Measurements from ENCODE around the gene MICA.
"Not testable (repeated sequence)": the region's sequence is repeated elsewhere in the genome, so short reads cannot be mapped to it uniquely, and the experiment has no call there.

The MICA gene

DNA sequence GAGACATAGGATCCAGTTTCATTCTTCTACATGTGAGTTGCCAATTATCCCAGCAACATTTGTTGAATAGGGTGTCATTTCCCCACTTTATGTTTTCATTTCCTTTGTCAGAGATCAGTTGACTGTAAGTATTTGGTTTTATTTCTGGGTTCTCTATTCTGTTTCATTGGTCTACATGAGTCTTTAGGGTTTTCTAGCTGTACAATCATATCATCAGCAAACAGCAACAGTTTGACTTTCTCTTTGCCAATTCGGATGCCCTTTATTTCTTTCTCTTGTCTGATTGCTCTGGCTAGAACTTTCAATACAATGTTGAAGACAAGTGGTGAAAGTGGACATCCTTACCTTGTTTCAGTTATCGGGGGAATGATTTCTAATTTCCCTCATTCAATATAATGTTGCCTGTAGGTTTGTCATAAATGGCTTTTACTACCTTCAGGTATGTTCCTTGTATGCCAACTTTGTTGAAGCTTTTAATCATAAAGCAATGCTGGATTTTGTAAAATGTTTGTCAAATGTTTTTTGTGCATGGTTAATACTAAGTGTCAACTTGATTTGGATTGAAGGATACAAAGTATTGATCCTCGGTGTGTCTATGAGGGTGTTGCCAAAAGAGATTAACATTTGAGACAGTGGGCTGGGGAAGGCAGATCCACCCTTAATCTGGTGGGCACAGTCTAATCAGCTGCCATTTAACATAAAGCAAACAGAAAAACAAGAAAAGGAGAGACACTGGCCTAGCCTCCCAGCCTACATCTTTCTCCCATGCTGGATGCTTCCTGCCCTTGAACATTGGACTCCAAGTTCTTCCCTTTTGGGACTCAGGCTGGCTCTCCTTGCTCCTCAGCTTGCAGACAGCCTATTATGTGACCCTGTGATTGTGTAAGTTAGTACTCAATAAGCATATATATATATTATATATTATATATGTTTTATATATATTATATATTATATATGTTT lies 23.3 kb downstream of the MICA start:
- Histone ChIP-seq H3K4me3 (ENCODE audit: low read length) (no peak overlapping the region), H3K27me3 (ENCODE audit: control insufficient read depth, insufficient read depth, low read length) (no peaks in the 10 kb centered on the region), H3K27ac (ENCODE audit: low read length) (no peak overlapping the region), H3K9me3 (ENCODE audit: control insufficient read depth, insufficient read depth, low read length) (no peaks in the 10 kb centered on the region; the same call in 1 of the 2 replicates), H3K36me3 (ENCODE audit: control insufficient read depth, insufficient read depth, low read length) (no peaks in the 10 kb centered on the region), H3K4me1 (ENCODE audit: control insufficient read depth, insufficient read depth, low read length) (no peaks in the 10 kb centered on the region)
- no CpG with 5 or more reads among the region's 3 CpGs for WGBS (ENCODE audit: insufficient coverage, insufficient read length)
- DNase-seq (ENCODE audit: low read depth, low spot score): no peak

DNA sequence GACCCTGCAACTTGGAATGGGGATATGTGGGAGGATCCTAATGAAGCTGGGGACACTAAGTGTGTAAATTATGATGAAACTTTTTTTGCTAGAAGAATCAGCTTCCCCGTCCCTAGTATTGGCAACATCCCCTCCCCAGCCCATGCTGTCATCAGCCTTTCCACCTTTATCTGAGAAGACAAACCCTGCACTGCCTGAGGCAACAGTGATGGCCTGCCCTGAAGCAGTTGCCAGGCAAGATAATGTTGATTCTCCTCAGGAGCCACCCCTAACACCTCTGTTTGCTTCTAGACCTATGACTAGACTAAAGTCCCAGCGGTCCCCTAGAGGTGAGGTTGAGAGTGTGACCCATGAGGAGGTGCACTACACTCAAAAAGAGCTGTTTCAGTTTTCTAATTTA lies 27.1 kb downstream of the MICA start:
- no peak overlapping the region for H3K27ac ChIP-seq (ENCODE audit: low read length)
- no peaks in the 10 kb centered on the region for H3K27me3 ChIP-seq (ENCODE audit: control insufficient read depth, insufficient read depth, low read length)
- H3K4me1 ChIP-seq (ENCODE audit: control insufficient read depth, insufficient read depth, low read length): no peaks in the 10 kb centered on the region
- no peaks in the 10 kb centered on the region; the same call in 1 of the 2 replicates for H3K9me3 ChIP-seq (ENCODE audit: control insufficient read depth, insufficient read depth, low read length)
- H3K36me3 ChIP-seq (ENCODE audit: control insufficient read depth, insufficient read depth, low read length): no peaks in the 10 kb centered on the region
- no CpG with 5 or more reads among the region's 2 CpGs for WGBS (ENCODE audit: insufficient coverage, insufficient read length)
- DNase-seq (ENCODE audit: low read depth, low spot score): no peak
- H3K4me3 ChIP-seq (ENCODE audit: low read length): no peak overlapping the region

DNA sequence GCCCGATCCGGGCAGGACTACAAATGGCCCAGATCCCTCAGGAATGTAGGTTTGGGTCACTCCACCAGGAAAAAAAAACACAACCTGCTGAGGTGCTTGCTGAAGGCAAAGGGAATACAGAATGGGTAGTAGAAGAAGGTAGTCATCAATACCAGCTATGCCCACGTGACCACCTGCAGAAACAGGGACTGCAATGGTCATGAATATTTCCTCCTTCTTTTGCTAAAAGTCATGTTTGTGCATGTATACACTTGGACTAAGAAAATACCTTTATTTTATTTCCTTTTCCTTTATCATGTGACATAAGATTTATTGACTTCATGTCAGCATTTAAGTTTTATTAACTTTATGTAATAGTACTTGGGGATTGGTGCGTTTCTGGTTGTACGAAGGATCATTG lies 31.7 kb downstream of the MICA start:
- not testable (repeated sequence) for DNase-seq (ENCODE audit: low read depth, low spot score); H3K36me3 ChIP-seq (ENCODE audit: control insufficient read depth, insufficient read depth, low read length); H3K4me3 ChIP-seq (ENCODE audit: low read length); H3K27me3 ChIP-seq (ENCODE audit: control insufficient read depth, insufficient read depth, low read length); H3K27ac ChIP-seq (ENCODE audit: low read length); H3K4me1 ChIP-seq (ENCODE audit: control insufficient read depth, insufficient read depth, low read length); H3K9me3 ChIP-seq (ENCODE audit: control insufficient read depth, insufficient read depth, low read length)
- no CpG with 5 or more reads among the region's 5 CpGs for WGBS (ENCODE audit: insufficient coverage, insufficient read length)

DNA sequence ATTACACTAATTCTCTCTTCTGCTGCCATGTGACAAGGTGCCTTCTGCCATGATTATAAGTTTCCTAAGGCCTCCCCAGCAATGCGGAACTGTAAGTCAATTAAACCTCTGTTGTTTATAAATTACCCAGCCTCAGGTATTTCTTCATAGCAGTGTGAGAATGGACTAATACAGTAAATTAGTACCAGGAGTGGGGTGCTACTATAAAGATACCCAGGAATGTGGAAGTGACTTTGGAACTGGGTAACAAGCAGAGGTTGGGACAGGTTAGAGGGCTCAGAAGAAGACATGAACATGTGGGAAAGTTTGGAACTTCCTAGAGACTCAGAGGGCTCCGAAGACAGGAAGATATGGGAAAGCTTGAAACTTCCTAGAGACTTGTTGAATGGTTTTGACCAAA lies 34.8 kb downstream of the MICA start:
- Histone ChIP-seq H3K27ac (ENCODE audit: low read length) (no peak overlapping the region), H3K9me3 (ENCODE audit: control insufficient read depth, insufficient read depth, low read length) (no peaks in the 10 kb centered on the region), H3K4me1 (ENCODE audit: control insufficient read depth, insufficient read depth, low read length) (peaks cover 2% of the 10 kb centered on the region; the same call in 1 of the 2 replicates), H3K4me3 (ENCODE audit: low read length) (no peak overlapping the region), H3K27me3 (ENCODE audit: control insufficient read depth, insufficient read depth, low read length) (0 out of 2 replicates have a peak, but pooled peaks cover 1% of the 10 kb centered on the region), H3K36me3 (ENCODE audit: control insufficient read depth, insufficient read depth, low read length) (no peaks in the 10 kb centered on the region)
- no CpG with 5 or more reads among the region's 2 CpGs for WGBS (ENCODE audit: insufficient coverage, insufficient read length)
- no peak for DNase-seq (ENCODE audit: low read depth, low spot score)

DNA sequence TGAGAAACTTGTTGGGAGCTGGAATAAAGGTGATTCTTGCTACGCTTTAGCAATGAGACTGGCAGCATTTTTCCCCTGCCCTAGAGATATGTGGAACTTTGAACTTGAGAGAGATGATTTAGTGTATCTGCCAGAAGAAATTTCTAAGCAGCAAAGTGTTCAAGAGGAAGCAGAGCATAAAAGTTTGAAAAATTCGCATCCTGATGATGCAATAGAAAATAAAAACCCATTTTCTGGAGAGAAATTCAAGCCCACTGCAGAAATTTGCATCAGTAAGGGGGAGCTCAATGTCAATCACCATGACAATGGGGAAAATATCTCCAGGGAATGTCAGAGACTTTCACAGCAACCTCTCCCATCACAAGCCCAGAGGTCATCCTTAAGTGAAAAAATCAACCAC lies 35.3 kb downstream of the MICA start:
- Histone ChIP-seq H3K36me3 (ENCODE audit: control insufficient read depth, insufficient read depth, low read length) (no peaks in the 10 kb centered on the region), H3K27ac (ENCODE audit: low read length) (no peak overlapping the region), H3K4me1 (ENCODE audit: control insufficient read depth, insufficient read depth, low read length) (peaks cover 2% of the 10 kb centered on the region; the same call in 1 of the 2 replicates), H3K9me3 (ENCODE audit: control insufficient read depth, insufficient read depth, low read length) (no peaks in the 10 kb centered on the region), H3K4me3 (ENCODE audit: low read length) (no peak overlapping the region), H3K27me3 (ENCODE audit: control insufficient read depth, insufficient read depth, low read length) (0 out of 2 replicates have a peak, but pooled peaks cover 1% of the 10 kb centered on the region)
- no CpG with 5 or more reads among the region's 2 CpGs for WGBS (ENCODE audit: insufficient coverage, insufficient read length)
- DNase-seq (ENCODE audit: low read depth, low spot score): no peak

DNA sequence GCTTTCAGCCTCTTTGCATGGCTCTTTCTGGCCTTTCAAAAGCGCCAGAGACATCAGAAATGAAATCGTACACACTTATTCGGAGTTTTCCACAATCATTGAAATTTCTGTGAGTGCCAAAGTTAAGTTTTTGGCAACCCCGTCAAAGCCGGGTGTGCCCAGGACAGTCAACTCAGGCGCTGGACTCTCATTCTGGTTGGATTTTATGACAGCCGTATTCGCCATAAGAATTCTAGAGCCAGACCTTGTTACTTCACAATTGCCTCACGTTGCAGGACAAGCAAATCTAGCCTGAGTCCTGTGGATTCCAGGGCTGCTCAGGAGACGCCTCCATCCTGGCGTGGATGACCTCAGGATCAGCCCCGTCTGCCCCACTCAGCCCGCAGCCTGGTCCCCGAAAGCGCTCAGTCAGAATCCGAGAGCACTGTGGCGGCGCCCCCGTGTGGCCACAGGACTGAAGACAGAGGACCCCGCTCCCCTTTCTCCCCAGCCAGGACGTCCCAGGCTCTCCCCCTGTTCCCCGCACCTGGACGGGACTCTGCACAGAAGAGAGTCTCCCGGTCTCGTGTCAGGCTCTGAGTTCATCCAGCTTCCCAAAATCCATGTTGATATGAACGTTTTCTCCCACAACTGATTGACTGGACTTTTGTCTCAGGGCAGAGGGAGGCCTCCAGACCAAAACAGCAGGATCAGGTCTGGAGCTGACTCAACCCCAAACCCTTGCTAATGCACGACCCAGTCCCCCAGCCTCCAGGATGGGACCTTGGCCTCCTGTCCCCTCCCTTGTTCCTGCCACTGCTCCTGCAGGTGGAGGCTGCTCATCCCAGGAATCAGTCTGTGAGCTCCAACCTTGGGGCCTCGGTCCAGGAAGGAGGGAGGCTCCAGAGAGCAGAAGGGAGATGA lies 38.2 kb downstream of the MICA start:
- Histone ChIP-seq H3K9me3 (ENCODE audit: control insufficient read depth, insufficient read depth, low read length) (no peaks in the 10 kb centered on the region), H3K36me3 (ENCODE audit: control insufficient read depth, insufficient read depth, low read length) (no peaks in the 10 kb centered on the region), H3K27ac (ENCODE audit: low read length) (no peak overlapping the region), H3K4me3 (ENCODE audit: low read length) (no peak overlapping the region), H3K4me1 (ENCODE audit: control insufficient read depth, insufficient read depth, low read length) (peaks cover 2% of the 10 kb centered on the region; the same call in 1 of the 2 replicates), H3K27me3 (ENCODE audit: control insufficient read depth, insufficient read depth, low read length) (0 out of 2 replicates have a peak, but pooled peaks cover 1% of the 10 kb centered on the region)
- peak; percentile 60 for DNase-seq (ENCODE audit: low read depth, low spot score)
- WGBS (ENCODE audit: insufficient coverage, insufficient read length): no CpG with 5 or more reads among the region's 28 CpGs

DNA sequence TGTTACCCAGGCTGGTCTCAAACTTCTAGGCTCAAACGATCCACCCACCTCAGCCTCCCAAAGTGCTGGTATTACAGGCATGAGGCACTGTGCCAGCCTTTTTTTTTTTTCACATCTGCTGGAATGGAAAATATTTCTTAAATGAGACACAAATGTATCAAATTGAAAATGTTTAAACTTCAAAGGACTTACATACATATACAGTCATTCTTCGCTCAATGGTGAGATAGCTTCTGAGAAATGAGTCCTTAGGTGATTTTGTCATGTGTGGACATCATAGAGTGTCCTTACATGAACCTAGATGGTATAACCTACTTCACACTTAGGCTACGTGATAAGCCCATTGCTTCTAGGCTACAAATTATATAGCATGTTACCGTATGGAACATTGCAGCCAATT lies 43.1 kb downstream of the MICA start:
- no CpG with 5 or more reads among the region's 4 CpGs for WGBS (ENCODE audit: insufficient coverage, insufficient read length)

DNA sequence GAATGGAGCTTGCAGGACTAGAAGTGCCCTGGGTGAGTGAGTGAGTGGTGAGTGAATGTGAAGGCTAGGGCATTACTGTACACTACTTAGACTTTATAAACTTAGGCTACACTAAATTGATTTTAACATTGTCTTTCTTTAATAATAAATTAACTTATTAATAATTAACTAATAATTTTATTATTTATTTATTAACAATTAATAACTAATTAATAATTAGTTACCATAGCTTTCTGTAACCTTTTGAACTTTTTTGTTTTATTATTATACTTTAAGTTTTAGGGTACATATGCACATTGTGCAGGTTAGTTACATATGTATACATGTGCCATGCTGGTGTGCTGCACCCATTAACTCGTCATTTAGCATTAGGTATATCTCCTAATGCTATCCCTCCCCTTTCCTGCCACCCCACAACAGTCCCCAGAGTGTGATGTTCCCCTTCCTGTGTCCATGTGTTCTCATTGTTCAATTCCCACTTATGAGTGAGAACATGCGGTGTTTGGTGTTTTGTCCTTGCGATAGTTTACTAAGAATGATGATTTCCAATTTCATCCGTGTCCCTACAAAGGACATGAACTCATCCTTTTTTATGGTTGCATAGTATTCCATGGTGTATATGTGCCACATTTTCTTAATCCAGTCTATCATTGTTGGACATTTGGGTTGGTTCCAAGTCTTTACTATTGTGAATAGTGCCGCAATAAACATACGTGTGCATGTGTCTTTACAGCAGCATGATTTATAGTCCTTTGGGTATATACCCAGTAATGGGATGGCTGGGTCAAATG lies 43.8 kb downstream of the MICA start:
- not testable (repeated sequence) for H3K4me3 ChIP-seq (ENCODE audit: low read length); H3K9me3 ChIP-seq (ENCODE audit: control insufficient read depth, insufficient read depth, low read length); H3K27ac ChIP-seq (ENCODE audit: low read length); H3K4me1 ChIP-seq (ENCODE audit: control insufficient read depth, insufficient read depth, low read length); DNase-seq (ENCODE audit: low read depth, low spot score); H3K36me3 ChIP-seq (ENCODE audit: control insufficient read depth, insufficient read depth, low read length); H3K27me3 ChIP-seq (ENCODE audit: control insufficient read depth, insufficient read depth, low read length)
- WGBS (ENCODE audit: insufficient coverage, insufficient read length): no CpG with 5 or more reads among the region's 6 CpGs

More for the DNA sequence above, 43.1 kb downstream of the MICA start:
- Histone ChIP-seq H3K4me1 (ENCODE audit: control insufficient read depth, insufficient read depth, low read length) (peaks cover 2% of the 10 kb centered on the region; the same call in 1 of the 2 replicates), H3K36me3 (ENCODE audit: control insufficient read depth, insufficient read depth, low read length) (no peaks in the 10 kb centered on the region), H3K4me3 (ENCODE audit: low read length) (no peak overlapping the region), H3K27me3 (ENCODE audit: control insufficient read depth, insufficient read depth, low read length) (no peaks in the 10 kb centered on the region), H3K27ac (ENCODE audit: low read length) (no peak overlapping the region), H3K9me3 (ENCODE audit: control insufficient read depth, insufficient read depth, low read length) (no peaks in the 10 kb centered on the region)
- DNase-seq (ENCODE audit: low read depth, low spot score): no peak

DNA sequence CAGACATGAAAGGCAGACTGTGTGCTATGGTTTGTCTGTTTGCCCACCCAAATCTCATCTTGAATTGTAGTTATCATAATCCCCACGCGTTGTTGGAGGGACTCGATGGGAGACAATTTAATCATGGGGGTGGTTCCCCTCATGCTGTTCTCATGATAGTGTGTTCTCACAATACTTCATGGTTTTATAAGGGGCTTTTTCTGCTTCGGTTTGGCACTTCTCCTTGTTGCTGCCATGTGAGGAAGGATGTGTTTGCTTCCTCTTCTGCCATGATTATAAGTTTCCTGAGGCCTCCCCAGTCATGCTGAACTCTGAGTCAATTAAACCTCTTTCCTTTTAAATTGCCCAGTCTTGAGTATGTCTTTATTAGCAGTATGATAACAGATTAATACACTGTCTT lies 47.4 kb downstream of the MICA start:
- WGBS (ENCODE audit: insufficient coverage, insufficient read length): no CpG with 5 or more reads among the region's 4 CpGs
- no peaks in the 10 kb centered on the region for H3K36me3 ChIP-seq (ENCODE audit: control insufficient read depth, insufficient read depth, low read length)
- DNase-seq (ENCODE audit: low read depth, low spot score): no peak
- no peaks in the 10 kb centered on the region for H3K9me3 ChIP-seq (ENCODE audit: control insufficient read depth, insufficient read depth, low read length)
- H3K27ac ChIP-seq (ENCODE audit: low read length): no peak overlapping the region
- H3K4me1 ChIP-seq (ENCODE audit: control insufficient read depth, insufficient read depth, low read length): no peaks in the 10 kb centered on the region
- no peaks in the 10 kb centered on the region for H3K27me3 ChIP-seq (ENCODE audit: control insufficient read depth, insufficient read depth, low read length)
- no peak overlapping the region for H3K4me3 ChIP-seq (ENCODE audit: low read length)

DNA sequence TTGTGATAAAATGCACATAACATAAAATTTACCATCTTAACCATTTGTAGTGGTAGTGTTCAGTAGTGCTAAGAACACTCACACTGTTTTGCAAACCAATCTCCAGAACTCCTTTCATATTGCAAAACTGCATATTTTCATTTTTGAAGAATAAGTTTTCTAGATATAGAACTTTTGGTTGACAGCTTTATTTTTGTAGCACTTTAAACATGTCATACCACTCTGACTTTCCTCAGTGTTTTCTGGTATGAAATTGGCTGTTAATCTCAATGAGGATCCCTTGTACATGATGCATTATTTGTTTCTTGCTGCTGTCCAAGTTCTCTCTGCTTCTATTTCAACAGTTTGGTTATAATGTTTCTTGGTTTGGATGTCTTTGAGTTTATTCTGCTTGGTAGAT lies 49.5 kb downstream of the MICA start:
- H3K27me3 ChIP-seq (ENCODE audit: control insufficient read depth, insufficient read depth, low read length): no peaks in the 10 kb centered on the region
- no peak overlapping the region for H3K27ac ChIP-seq (ENCODE audit: low read length)
- no peaks in the 10 kb centered on the region for H3K4me1 ChIP-seq (ENCODE audit: control insufficient read depth, insufficient read depth, low read length)
- no peaks in the 10 kb centered on the region for H3K36me3 ChIP-seq (ENCODE audit: control insufficient read depth, insufficient read depth, low read length)
- H3K4me3 ChIP-seq (ENCODE audit: low read length): no peak overlapping the region
- DNase-seq (ENCODE audit: low read depth, low spot score): no peak
- no peaks in the 10 kb centered on the region for H3K9me3 ChIP-seq (ENCODE audit: control insufficient read depth, insufficient read depth, low read length)
